HS-5 (cell line): ENCODE measurements around the gene POLDIP3.

ENCODE experiments used
- DNase-seq: peaks from one replicate; pipeline ENCODE4 v3.0.0-alpha.2; 2012; ENCODE audit warnings: low read depth

Gene POLDIP3

GRCh38 chr22:42642806-42643633, 28.3 kb upstream of the POLDIP3 start:
- no peak for DNase-seq

GRCh38 chr22:42641801-42642413, 27.2 kb upstream of the POLDIP3 start:
- no peak for DNase-seq

- DNase-seq = no peak
These were observed 25.0 kb upstream of the POLDIP3 start for GRCh38 chr22:42639541-42640241.

- DNase-seq = no peak
These were observed 22.9 kb upstream of the POLDIP3 start for GRCh38 chr22:42637555-42637954.

- DNase-seq = no peak
These were observed 21.8 kb upstream of the POLDIP3 start for GRCh38 chr22:42636506-42636905.

- DNase-seq = peak; percentile 87
These were observed 20.8 kb upstream of the POLDIP3 start for GRCh38 chr22:42635531-42635930.

- DNase-seq = no peak
These were observed 18.3 kb upstream of the POLDIP3 start for GRCh38 chr22:42633013-42633412.

- no peak for DNase-seq
These were observed 17.4 kb upstream of the POLDIP3 start for GRCh38 chr22:42632096-42632495.

- DNase-seq = no peak
These were observed 16.4 kb upstream of the POLDIP3 start for GRCh38 chr22:42630901-42631602.

GRCh38 chr22:42630211-42630610, 15.5 kb upstream of the POLDIP3 start:
- no peak for DNase-seq

- no peak for DNase-seq
These were observed 13.3 kb upstream of the POLDIP3 start for GRCh38 chr22:42627981-42628380.

- no peak for DNase-seq
These were observed 12.4 kb upstream of the POLDIP3 start for GRCh38 chr22:42626951-42627625.

GRCh38 chr22:42626431-42626830, 11.7 kb upstream of the POLDIP3 start:
- DNase-seq = no peak

- DNase-seq = no peak
These were observed 10.7 kb upstream of the POLDIP3 start for GRCh38 chr22:42625416-42625815.

- DNase-seq = no peak
These were observed 9.9 kb upstream of the POLDIP3 start for GRCh38 chr22:42624551-42625106.

GRCh38 chr22:42623756-42624441, 9.2 kb upstream of the POLDIP3 start:
- no peak for DNase-seq

- DNase-seq = no peak
These were observed 8.6 kb upstream of the POLDIP3 start for GRCh38 chr22:42623301-42623751.

GRCh38 chr22:42622061-42622710, 7.5 kb upstream of the POLDIP3 start:
- DNase-seq = no peak

GRCh38 chr22:42621505-42622002, 6.9 kb upstream of the POLDIP3 start:
- no peak for DNase-seq

- DNase-seq = no peak
These were observed 5.4 kb upstream of the POLDIP3 start for GRCh38 chr22:42620084-42620483.
